Measurements from ENCODE around the gene PLCD4.

GRCh38 chr2:218566296-218566695 lies 41.4 kb upstream of the PLCD4 start:
- TF ChIP-seq POLR2A (IDR thresholded peaks at IDR 0.05) (no peak), CTCF (IDR thresholded peaks at IDR 0.05) (no peak)
